Left lung (tissue), 10 donors: ENCODE measurements around the gene TDRD5. TPM values are rescaled to one million over a fixed set of nuclear protein-coding genes. Genes with fewer than 3 reads are reported as not detected.
"Not testable (repeated sequence)": the region's sequence is repeated elsewhere in the genome, so short reads cannot be mapped to it uniquely, and the experiment has no call there.

Experiments
- ATAC-seq: fragments of 200-7000 bp; cut with Tn5 transposase; one replicate; pipeline ENCODE4 v1.9.1; 2020; ENCODE audit warnings: moderate library complexity
- DNase-seq, 4 donors: peaks; one replicate each; pipeline ENCODE4 v3.0.0-alpha.2; 2013 to 2020
- H3K27ac ChIP-seq, 2 donors: fragments of 200-600 bp; sonication (generic) in 1 of 2; one replicate each; pipeline versions ENCODE4 v1.5.0 to v1.8.0; 2020 to 2021
- H3K27me3 ChIP-seq, 2 donors: fragments of 200-600 bp; sonication (generic) in 1 of 2; one replicate each; pipeline versions ENCODE4 v1.5.0 to v1.8.0; 2020 to 2021
- H3K36me3 ChIP-seq, 2 donors: fragments of 200-600 bp; sonication (generic) in 1 of 2; one replicate each; pipeline versions ENCODE4 v1.5.0 to v1.8.0; 2020 to 2021
- H3K4me1 ChIP-seq, 2 donors: fragments of 200-600 bp; one replicate each; pipeline ENCODE4 v1.8.0; 2021
- H3K4me3 ChIP-seq, 2 donors: fragments of 200-600 bp; sonication (generic) in 1 of 2; one replicate each; pipeline versions ENCODE4 v1.5.0 to v1.8.0; 2020 to 2021; ENCODE audit warnings: mild to moderate bottlenecking in 1 of 2
- H3K9me3 ChIP-seq, 2 donors: fragments of 200-600 bp; sonication (generic) in 1 of 2; one replicate each; pipeline versions ENCODE4 v1.5.0 to v1.8.0; 2020 to 2021
- CTCF ChIP-seq, 2 donors: fragments of 200-600 bp; sonication (generic) in 1 of 2; IDR thresholded peaks; one replicate each; pipeline versions ENCODE4 v1.5.0 to v1.8.0; 2021; ENCODE audit warnings: antibody characterized with exemption in 2 of 2
- intact Hi-C, 2 donors: fragments of 100-400 bp; cut with DNase I; formaldehyde crosslinking; loops; one replicate each; pipeline versions ENCODE4 v1.11.2 to v1.14.2; 2022
- polyA plus RNA-seq, 6 donors: library from polyadenylated mRNA; unstranded; fragments of 120-200 nt; gene quantifications; one replicate each; pipeline ENCODE4 v1.2.1, GENCODE V29; 2013; ENCODE audit not compliant: insufficient read length in 6 of 6
- total RNA-seq, 2 donors: library from RNA; stranded (reverse); fragmentation: NEBNext Ultra II Directional; extraction: Animal tissue kit (Norgen Biotek cat#: 25700); gene quantifications; one replicate each; pipeline ENCODE4 v1.2.1, GENCODE V29; 2021
- donor health status: DM: no; HTN: yes; CAD: no.
- donor health status: DM: no; HTN: no; CAD: no.

Gene TDRD5
- total and polyA plus RNA-seq, 8 donors: 0.16 to 0.61 (median 0.47) TPM

- TF ChIP-seq CTCF (IDR thresholded peaks at IDR 0.05): no peak
- DNase-seq (no peak), ATAC-seq (no peak)
- Histone ChIP-seq H3K27me3 (no peaks in the 10 kb centered on the region), H3K27ac (no peak overlapping the region), H3K9me3 (peaks cover 0 to 14% of the 10 kb centered on the region in 2 donors), H3K36me3 (no peaks in the 10 kb centered on the region), H3K4me3 (no peak overlapping the region), H3K4me1 (no peaks in the 10 kb centered on the region)
- intact Hi-C loops: no loop called here
Measured at GRCh38 chr1:179661018-179661417, 69.4 kb downstream of the TDRD5 start.

- no peaks in the 10 kb centered on the region for H3K27me3 ChIP-seq
- H3K36me3 ChIP-seq: no peaks in the 10 kb centered on the region
- H3K27ac ChIP-seq: no peak overlapping the region
- ATAC-seq (no peak), DNase-seq (no peak)
- no peak overlapping the region for H3K4me3 ChIP-seq
- TF ChIP-seq CTCF (IDR thresholded peaks at IDR 0.05): no peak
- peaks cover 0 to 7% of the 10 kb centered on the region in 2 donors for H3K9me3 ChIP-seq
- intact Hi-C loops: no loop called here
- H3K4me1 ChIP-seq: no peaks in the 10 kb centered on the region
Measured at GRCh38 chr1:179663810-179664209, 72.2 kb downstream of the TDRD5 start.

GRCh38 chr1:179677882-179678281 is 86.2 kb downstream of the TDRD5 start:
- ATAC-seq (no peak), DNase-seq (no peak)
- no peaks in the 10 kb centered on the region for H3K4me1 ChIP-seq
- H3K36me3 ChIP-seq: no peaks in the 10 kb centered on the region
- peaks cover 0 to 2% of the 10 kb centered on the region in 2 donors for H3K9me3 ChIP-seq
- no peaks in the 10 kb centered on the region for H3K27me3 ChIP-seq
- no peak overlapping the region for H3K4me3 ChIP-seq
- no peak overlapping the region for H3K27ac ChIP-seq
- no peak for TF ChIP-seq CTCF (IDR thresholded peaks at IDR 0.05)
- intact Hi-C loops: no loop called here

- not testable (repeated sequence) for H3K27ac ChIP-seq, DNase-seq, H3K4me1 ChIP-seq
Measured at GRCh38 chr1:179694530-179694929, 102.9 kb downstream of the TDRD5 start.

GRCh38 chr1:179702946-179703539 is 111.4 kb downstream of the TDRD5 start:
- no peaks in the 10 kb centered on the region for H3K27me3 ChIP-seq
- H3K9me3 ChIP-seq: no peaks in the 10 kb centered on the region
- intact Hi-C loops: no loop called here
- H3K4me1 ChIP-seq: no peaks in the 10 kb centered on the region
- DNase-seq (no peak), ATAC-seq (no peak)
- no peak overlapping the region for H3K4me3 ChIP-seq
- no peak overlapping the region for H3K27ac ChIP-seq
- no peak for TF ChIP-seq CTCF (IDR thresholded peaks at IDR 0.05)
- no peaks in the 10 kb centered on the region for H3K36me3 ChIP-seq

More at GRCh38 chr1:179694530-179694929, 102.9 kb downstream of the TDRD5 start:
- H3K36me3 ChIP-seq, H3K27me3 ChIP-seq, ATAC-seq, H3K4me3 ChIP-seq, intact Hi-C loops, H3K9me3 ChIP-seq: not testable (repeated sequence)
